Measurements from ENCODE around the gene DAB1.

Gene DAB1

GRCh38 chr1:57272150-57272549 lies 151.7 kb downstream of the DAB1 start:
- no peak for ATAC-seq
- H3K4me1 Mint-ChIP-seq: no peaks in the 10 kb centered on the region
- DNase-seq: no peak
- no peak overlapping the region for H3K27ac Mint-ChIP-seq
- no peaks in the 10 kb centered on the region for H3K9me3 Mint-ChIP-seq
- H3K4me3 Mint-ChIP-seq: no peak overlapping the region
- peaks cover 3% of the 10 kb centered on the region for H3K27me3 Mint-ChIP-seq
- no peaks in the 10 kb centered on the region for H3K36me3 Mint-ChIP-seq (ENCODE audit: low read depth)

DNA sequence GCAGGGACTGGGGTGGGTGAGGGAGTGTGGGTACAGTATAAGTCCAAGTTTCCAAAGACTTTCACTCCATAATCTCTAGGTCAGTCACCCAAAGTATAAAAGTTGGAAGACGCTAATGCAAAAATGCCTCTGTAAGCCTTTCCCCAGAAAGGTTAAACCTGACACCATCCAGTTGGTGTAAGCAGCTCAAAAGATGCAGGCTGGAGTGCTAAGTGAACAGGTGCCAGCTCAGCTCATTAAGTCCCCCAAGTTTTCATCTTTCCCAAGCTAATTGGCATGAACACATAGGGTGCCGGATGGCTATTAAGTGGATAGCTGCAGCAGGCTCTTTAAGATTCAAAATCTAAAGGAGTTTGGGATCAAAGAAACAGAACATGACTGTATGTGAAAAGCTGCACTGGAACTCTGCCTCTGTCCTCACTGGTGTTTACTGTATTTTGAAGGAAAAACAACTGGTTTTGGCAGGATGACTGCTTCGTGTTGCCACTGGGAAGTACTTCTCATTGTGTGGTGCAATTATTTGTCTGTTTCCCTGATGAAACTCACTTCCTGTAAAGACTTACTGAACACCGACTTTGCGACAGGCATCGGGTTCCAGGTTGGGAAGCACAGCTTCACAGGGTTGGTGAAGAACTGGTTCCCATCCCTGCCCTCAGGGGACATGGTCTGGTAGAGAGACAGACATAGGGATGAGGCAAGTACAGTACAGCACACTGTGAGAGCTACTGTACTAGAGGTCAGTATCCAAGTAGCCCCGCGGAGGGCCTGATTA lies 152.7 kb downstream of the DAB1 start:
- ATAC-seq (no peak), DNase-seq (no peak)
- no peaks in the 10 kb centered on the region for H3K4me1 Mint-ChIP-seq

DNA sequence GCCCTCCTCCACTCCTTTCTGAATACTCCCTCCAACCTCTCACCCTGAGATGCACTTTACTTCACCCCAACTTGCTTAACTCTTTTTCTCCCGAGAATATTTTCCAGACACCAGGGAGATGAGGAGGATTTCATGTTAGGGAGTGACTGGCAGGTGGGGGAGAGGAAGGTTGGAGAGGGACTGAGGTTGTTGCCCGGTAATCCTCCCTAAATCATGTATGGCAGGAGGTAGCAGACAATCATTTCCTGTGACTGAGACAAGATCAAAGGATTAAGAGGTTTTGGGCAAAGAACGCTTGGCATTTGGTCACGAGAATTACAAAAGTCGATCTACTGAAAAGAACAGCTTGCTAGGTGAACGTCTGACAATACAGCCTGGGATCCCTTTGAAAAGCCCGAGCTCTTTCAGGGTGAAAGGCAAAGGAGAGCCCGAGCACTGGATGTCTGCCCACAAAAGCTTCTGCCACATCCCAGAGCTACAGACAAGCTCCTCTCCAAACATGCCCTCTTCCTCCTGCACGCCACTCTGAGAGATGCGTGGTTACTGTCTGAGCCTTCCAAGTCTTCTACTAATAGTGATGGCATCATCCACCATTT lies 154.1 kb downstream of the DAB1 start:
- Mint-ChIP-seq H3K36me3 (ENCODE audit: low read depth) (no peaks in the 10 kb centered on the region), H3K4me3 (no peak overlapping the region), H3K9me3 (no peaks in the 10 kb centered on the region), H3K4me1 (no peaks in the 10 kb centered on the region), H3K27me3 (peaks cover 3% of the 10 kb centered on the region), H3K27ac (no peak overlapping the region)
- DNase-seq (no peak), ATAC-seq (no peak)

More for the DNA sequence above, 152.7 kb downstream of the DAB1 start:
- H3K4me3 Mint-ChIP-seq: no peak overlapping the region
- H3K27ac Mint-ChIP-seq: no peak overlapping the region
- H3K27me3 Mint-ChIP-seq: peaks cover 3% of the 10 kb centered on the region
- no peaks in the 10 kb centered on the region for H3K9me3 Mint-ChIP-seq
- H3K36me3 Mint-ChIP-seq (ENCODE audit: low read depth): no peaks in the 10 kb centered on the region

DNA sequence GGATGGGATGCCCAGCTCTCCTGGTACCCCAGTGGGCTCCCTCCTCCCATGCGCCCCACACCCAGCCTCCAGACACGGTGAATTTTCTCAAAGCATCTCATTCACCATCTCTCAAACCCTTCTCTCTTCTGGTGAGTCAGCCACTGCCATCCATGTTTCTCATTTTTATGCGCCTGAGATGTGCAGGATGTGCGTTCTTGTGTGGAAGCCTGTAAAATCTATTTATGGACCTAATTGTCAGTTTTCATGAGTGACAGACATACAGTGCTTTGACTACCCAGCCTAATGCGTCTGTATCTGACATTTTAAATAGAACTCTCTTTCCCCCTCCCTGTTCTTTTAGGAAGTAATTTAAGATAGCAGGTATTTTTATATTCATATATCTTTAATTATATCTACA lies 158.8 kb downstream of the DAB1 start:
- H3K27me3 Mint-ChIP-seq: peaks cover 4% of the 10 kb centered on the region
- no peaks in the 10 kb centered on the region for H3K9me3 Mint-ChIP-seq
- no peak for DNase-seq
- no peaks in the 10 kb centered on the region for H3K36me3 Mint-ChIP-seq (ENCODE audit: low read depth)
- no peak overlapping the region for H3K27ac Mint-ChIP-seq
- H3K4me3 Mint-ChIP-seq: no peak overlapping the region
- no peaks in the 10 kb centered on the region for H3K4me1 Mint-ChIP-seq
- no peak for ATAC-seq

DNA sequence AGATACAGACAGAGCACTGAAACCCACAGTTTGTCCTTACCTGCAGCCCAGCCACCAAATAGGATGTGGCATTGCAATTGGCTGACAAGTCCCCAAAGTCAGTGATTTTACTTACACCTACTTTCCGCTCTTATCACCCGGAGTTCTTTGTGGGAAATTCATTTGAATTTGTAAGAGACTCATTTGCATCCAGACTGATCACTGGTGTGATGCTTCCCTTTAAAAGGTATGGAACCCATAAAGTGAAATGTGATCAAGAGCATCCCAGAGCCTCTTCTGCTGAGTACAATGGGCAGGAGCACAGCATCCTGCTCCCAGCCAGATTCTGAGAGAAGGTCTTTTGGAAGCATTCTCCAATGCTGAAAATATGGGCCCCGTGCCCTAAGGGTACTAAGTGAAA lies 161.4 kb downstream of the DAB1 start:
- Mint-ChIP-seq H3K9me3 (peaks cover 5% of the 10 kb centered on the region), H3K27me3 (peaks cover 1% of the 10 kb centered on the region), H3K36me3 (ENCODE audit: low read depth) (no peaks in the 10 kb centered on the region), H3K4me1 (no peaks in the 10 kb centered on the region), H3K27ac (no peak overlapping the region), H3K4me3 (no peak overlapping the region)
- ATAC-seq (no peak), DNase-seq (no peak)

GRCh38 chr1:57258557-57259325 lies 165.1 kb downstream of the DAB1 start:
- DNase-seq (no peak), ATAC-seq (no peak)
- H3K27me3 Mint-ChIP-seq: peaks cover 1% of the 10 kb centered on the region
- no peak overlapping the region for H3K27ac Mint-ChIP-seq
- H3K4me3 Mint-ChIP-seq: no peak overlapping the region
- H3K36me3 Mint-ChIP-seq (ENCODE audit: low read depth): no peaks in the 10 kb centered on the region
- H3K9me3 Mint-ChIP-seq: peaks cover 5% of the 10 kb centered on the region
- H3K4me1 Mint-ChIP-seq: no peaks in the 10 kb centered on the region

- no peak for ATAC-seq
- no peak overlapping the region for H3K4me3 Mint-ChIP-seq
- no peak overlapping the region for H3K27ac Mint-ChIP-seq
These were observed 167.9 kb downstream of the DAB1 start for GRCh38 chr1:57255945-57256344.

GRCh38 chr1:57254022-57254421 lies 169.8 kb downstream of the DAB1 start:
- ATAC-seq (no peak), DNase-seq (no peak)
- Mint-ChIP-seq H3K4me1 (no peaks in the 10 kb centered on the region), H3K4me3 (no peak overlapping the region), H3K27ac (no peak overlapping the region), H3K27me3 (no peaks in the 10 kb centered on the region), H3K36me3 (ENCODE audit: low read depth) (no peaks in the 10 kb centered on the region), H3K9me3 (peaks cover 5% of the 10 kb centered on the region)

More at GRCh38 chr1:57255945-57256344, 167.9 kb downstream of the DAB1 start:
- no peak for DNase-seq
- Mint-ChIP-seq H3K27me3 (no peaks in the 10 kb centered on the region), H3K36me3 (ENCODE audit: low read depth) (no peaks in the 10 kb centered on the region), H3K9me3 (peaks cover 5% of the 10 kb centered on the region), H3K4me1 (no peaks in the 10 kb centered on the region)

DNA sequence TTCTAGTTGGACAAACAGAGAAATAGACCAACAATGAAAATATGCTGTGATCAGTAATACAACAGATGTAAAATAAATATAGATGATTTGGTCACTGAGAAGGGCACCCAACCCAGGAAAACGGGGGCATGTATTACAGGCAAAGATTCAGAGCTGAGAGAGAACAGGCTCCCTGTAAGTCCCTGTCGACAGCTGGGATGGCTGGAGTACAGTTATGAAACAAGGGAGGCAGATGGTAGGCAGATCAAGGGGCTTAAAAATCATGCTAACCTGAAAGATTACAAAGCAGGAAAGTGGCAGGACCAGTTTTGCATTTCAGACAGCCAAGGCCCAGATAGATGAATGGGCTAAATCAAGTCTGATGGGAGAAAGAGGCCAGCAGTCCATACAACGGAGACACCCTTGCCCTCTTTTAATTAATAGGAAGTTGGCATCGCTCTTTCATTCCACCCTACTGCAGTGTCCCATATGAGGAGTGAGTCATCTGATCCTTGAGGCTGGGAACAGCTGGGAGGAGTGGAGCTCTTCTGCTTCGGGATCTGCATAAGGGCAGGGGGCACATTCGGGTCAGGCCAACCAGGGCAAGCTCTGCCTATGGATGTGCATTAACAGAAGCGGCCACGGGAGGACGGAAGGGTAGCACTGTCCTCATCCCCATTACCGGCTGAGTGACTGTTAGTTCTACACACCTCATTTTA lies 171.1 kb downstream of the DAB1 start:
- H3K36me3 Mint-ChIP-seq (ENCODE audit: low read depth): no peaks in the 10 kb centered on the region
- H3K4me3 Mint-ChIP-seq: no peak overlapping the region
- no peak overlapping the region for H3K27ac Mint-ChIP-seq
- no peaks in the 10 kb centered on the region for H3K9me3 Mint-ChIP-seq
- H3K27me3 Mint-ChIP-seq: no peaks in the 10 kb centered on the region
- DNase-seq: no peak
- no peaks in the 10 kb centered on the region for H3K4me1 Mint-ChIP-seq
- ATAC-seq: no peak

DNA sequence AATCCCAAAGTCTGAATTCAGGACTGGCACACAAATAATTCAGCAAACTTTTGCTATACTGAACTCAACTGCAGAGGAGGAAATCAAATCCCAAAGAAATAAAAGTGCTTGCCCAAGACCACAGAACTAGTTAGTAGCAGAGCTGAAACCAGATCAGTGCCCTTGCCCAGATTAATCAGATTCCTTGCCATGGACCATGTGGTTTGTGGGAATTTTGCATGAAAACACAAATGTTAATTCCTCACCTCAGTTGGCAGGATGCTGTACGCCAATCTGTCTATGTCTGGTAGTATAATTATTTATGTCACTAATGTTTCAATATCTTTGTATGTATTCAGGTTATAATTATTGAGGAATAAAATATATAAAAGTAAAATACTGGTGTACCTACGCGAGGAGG lies 173.8 kb downstream of the DAB1 start:
- ATAC-seq: no peak
- Mint-ChIP-seq H3K9me3 (peaks cover 10% of the 10 kb centered on the region), H3K27ac (no peak overlapping the region), H3K36me3 (ENCODE audit: low read depth) (no peaks in the 10 kb centered on the region), H3K4me3 (no peak overlapping the region), H3K27me3 (no peaks in the 10 kb centered on the region), H3K4me1 (no peaks in the 10 kb centered on the region)
- no peak for DNase-seq

DNA sequence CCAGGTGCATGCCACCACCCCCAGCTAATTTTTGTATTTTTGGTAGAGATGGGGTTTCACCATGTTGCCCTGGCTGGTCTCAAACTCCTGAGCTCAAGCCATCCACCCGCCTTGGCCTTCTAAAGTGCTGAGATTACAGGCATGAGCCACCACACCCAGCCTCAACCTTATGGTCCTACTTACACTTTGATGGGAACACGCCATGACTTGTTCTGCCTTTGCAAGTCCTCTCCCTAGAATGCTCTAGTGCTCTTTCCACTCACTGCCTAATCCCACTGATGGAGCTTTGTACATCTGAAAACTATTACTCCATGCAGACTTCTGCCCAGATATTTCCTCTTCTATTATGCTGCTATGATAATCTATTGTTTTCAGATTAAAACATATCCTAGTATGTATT lies 174.3 kb downstream of the DAB1 start:
- Mint-ChIP-seq H3K9me3 (peaks cover 10% of the 10 kb centered on the region), H3K27me3 (no peaks in the 10 kb centered on the region), H3K4me1 (no peaks in the 10 kb centered on the region), H3K36me3 (ENCODE audit: low read depth) (no peaks in the 10 kb centered on the region), H3K4me3 (no peak overlapping the region), H3K27ac (no peak overlapping the region)
- no peak for DNase-seq
- no peak for ATAC-seq

DNA sequence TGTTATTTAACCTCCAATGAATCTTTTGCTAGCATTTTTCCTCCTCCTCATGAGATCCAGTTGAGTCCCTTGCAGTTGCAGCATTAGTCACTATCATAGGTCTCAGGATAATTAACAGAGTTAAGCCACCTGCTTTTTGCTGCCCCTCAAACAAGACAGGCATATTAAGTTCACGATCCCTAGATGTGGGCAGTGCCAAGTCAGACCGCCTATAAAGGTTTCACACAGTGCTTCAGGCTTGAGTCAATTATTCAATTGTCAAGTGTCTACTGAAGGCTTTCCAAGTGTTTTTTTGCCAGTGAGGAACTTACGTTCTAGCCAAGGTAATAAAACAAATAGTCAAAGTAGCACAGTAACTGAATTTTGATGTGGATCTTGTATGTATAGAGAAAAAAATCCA lies 175.0 kb downstream of the DAB1 start:
- no peaks in the 10 kb centered on the region for H3K27me3 Mint-ChIP-seq
- H3K36me3 Mint-ChIP-seq (ENCODE audit: low read depth): no peaks in the 10 kb centered on the region
- H3K4me1 Mint-ChIP-seq: no peaks in the 10 kb centered on the region
- ATAC-seq (no peak), DNase-seq (no peak)
- no peak overlapping the region for H3K27ac Mint-ChIP-seq
- H3K9me3 Mint-ChIP-seq: peaks cover 10% of the 10 kb centered on the region
- no peak overlapping the region for H3K4me3 Mint-ChIP-seq

DNA sequence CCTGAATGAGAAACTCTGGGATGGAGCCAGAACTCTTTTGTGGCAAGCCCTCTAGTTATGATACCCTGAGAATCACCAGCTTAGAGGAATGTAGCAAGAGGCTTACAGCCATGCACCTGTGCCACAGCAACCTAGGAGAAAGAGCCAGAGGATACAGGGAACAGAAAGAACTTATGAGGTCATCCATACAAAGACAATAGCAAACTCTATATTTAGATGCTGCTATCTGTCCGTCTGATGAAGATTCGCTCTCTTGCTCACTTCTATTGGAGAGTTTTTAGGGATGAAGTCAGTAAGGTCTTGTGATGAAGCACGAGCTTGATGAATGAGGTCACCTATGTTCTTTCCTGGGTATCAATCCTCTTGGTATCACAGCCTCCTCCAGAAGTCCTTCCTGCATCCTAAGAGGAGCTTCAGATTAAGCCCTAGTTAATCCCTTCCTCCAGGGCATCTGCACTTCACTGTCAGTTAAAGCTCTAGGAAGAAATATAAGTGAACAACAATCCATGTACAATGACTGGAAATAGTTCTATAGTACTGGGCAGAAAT lies 185.6 kb downstream of the DAB1 start:
- Mint-ChIP-seq H3K36me3 (ENCODE audit: low read depth) (no peaks in the 10 kb centered on the region), H3K4me3 (no peak overlapping the region), H3K27ac (no peak overlapping the region), H3K4me1 (no peaks in the 10 kb centered on the region), H3K9me3 (no peaks in the 10 kb centered on the region), H3K27me3 (no peaks in the 10 kb centered on the region)
- no peak for DNase-seq
- ATAC-seq: no peak

- no peaks in the 10 kb centered on the region for H3K36me3 Mint-ChIP-seq (ENCODE audit: low read depth)
- no peak overlapping the region for H3K27ac Mint-ChIP-seq
- ATAC-seq (no peak), DNase-seq (no peak)
- H3K4me1 Mint-ChIP-seq: no peaks in the 10 kb centered on the region
- H3K9me3 Mint-ChIP-seq: no peaks in the 10 kb centered on the region
- no peaks in the 10 kb centered on the region for H3K27me3 Mint-ChIP-seq
- H3K4me3 Mint-ChIP-seq: no peak overlapping the region
These were observed 187.9 kb downstream of the DAB1 start for GRCh38 chr1:57235730-57236510.
